ENCODE results near the gene PELI3. TPM values are rescaled to one million over a fixed set of nuclear protein-coding genes. Genes with fewer than 3 reads are reported as not detected.
"Not testable (repeated sequence)": the region's sequence is repeated elsewhere in the genome, so short reads cannot be mapped to it uniquely, and the experiment has no call there.

The PELI3 gene
- total RNA-seq, 1 experiment from 2014 or later = 7.2 TPM

GRCh38 chr11:66443602-66444001 lies 23.1 kb upstream of the PELI3 start:
- DNase-seq (ENCODE audit: low read depth) = peak; percentile 88

- DNase-seq (ENCODE audit: low read depth) = no peak
Measured at GRCh38 chr11:66447012-66447411, 19.7 kb upstream of the PELI3 start.

GRCh38 chr11:66448523-66448922 lies 18.2 kb upstream of the PELI3 start:
- DNase-seq (ENCODE audit: low read depth) = no peak

- no peak for DNase-seq (ENCODE audit: low read depth)
Measured at GRCh38 chr11:66450560-66450959, 16.1 kb upstream of the PELI3 start.

- DNase-seq (ENCODE audit: low read depth) = no peak
Measured at GRCh38 chr11:66451663-66452062, 15.0 kb upstream of the PELI3 start.

GRCh38 chr11:66454247-66454646 lies 12.5 kb upstream of the PELI3 start:
- no peak for DNase-seq (ENCODE audit: low read depth)

GRCh38 chr11:66454828-66455227 lies 11.9 kb upstream of the PELI3 start:
- DNase-seq (ENCODE audit: low read depth) = no peak

- no peak for DNase-seq (ENCODE audit: low read depth)
Measured at GRCh38 chr11:66457826-66458225, 8.9 kb upstream of the PELI3 start.

- no peak for DNase-seq (ENCODE audit: low read depth)
Measured at GRCh38 chr11:66459138-66459778, 7.4 kb upstream of the PELI3 start.

- DNase-seq (ENCODE audit: low read depth) = no peak
Measured at GRCh38 chr11:66462010-66462409, 4.7 kb upstream of the PELI3 start.

GRCh38 chr11:66462911-66463310 lies 3.8 kb upstream of the PELI3 start:
- DNase-seq (ENCODE audit: low read depth) = no peak

- not testable (repeated sequence) for DNase-seq (ENCODE audit: low read depth)
Measured at GRCh38 chr11:66464116-66464515, 2.6 kb upstream of the PELI3 start.

- DNase-seq (ENCODE audit: low read depth) = no peak
Measured at GRCh38 chr11:66464916-66465315, 1.8 kb upstream of the PELI3 start.

- DNase-seq (ENCODE audit: low read depth) = no peak
Measured at GRCh38 chr11:66465373-66466224, 1.1 kb upstream of the PELI3 start.

- DNase-seq (ENCODE audit: low read depth) = no peak
Measured at GRCh38 chr11:66467034-66467659, 442 bp downstream of the PELI3 start.

- DNase-seq (ENCODE audit: low read depth) = no peak
Measured at GRCh38 chr11:66467756-66468155, 1.1 kb downstream of the PELI3 start.

GRCh38 chr11:66468691-66469090 lies 2.0 kb downstream of the PELI3 start:
- DNase-seq (ENCODE audit: low read depth) = no peak

- DNase-seq (ENCODE audit: low read depth) = no peak
Measured at GRCh38 chr11:66469441-66469840, 2.7 kb downstream of the PELI3 start.

GRCh38 chr11:66470015-66470414 lies 3.3 kb downstream of the PELI3 start:
- DNase-seq (ENCODE audit: low read depth) = no peak

GRCh38 chr11:66471142-66471541 lies 4.4 kb downstream of the PELI3 start:
- no peak for DNase-seq (ENCODE audit: low read depth)

- no peak for DNase-seq (ENCODE audit: low read depth)
Measured at GRCh38 chr11:66472054-66472453, 5.3 kb downstream of the PELI3 start.

- DNase-seq (ENCODE audit: low read depth) = no peak
Measured at GRCh38 chr11:66473167-66473566, 6.5 kb downstream of the PELI3 start.

Data from LHCN-M2 (cell line).